ENCODE data around the gene TMPO.
"Not testable (repeated sequence)": the region's sequence is repeated elsewhere in the genome, so short reads cannot be mapped to it uniquely, and the experiment has no call there.

The TMPO gene

DNA sequence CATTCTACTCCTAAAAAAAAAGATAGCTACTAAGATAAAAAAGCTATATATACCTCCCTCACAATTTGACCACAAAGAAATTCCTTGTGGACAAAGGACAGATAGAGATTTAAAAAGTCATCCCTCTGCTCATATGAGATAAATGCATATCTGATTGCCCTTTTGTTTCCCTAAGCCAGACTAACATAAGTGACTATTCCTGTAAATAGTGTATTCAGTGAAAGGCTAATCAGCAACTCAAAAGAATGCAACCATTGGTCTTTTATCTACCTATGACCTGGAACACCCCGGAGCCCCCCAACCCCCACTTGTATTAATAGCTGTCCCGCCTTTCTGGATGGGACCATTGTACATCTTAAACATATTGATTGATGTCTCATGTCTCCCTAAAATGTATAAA is 6.3 kb upstream of the TMPO start:
- DNase-seq (ENCODE audit: low read depth, low spot score), result no peak

- not testable (repeated sequence) for DNase-seq (ENCODE audit: low read depth, low spot score)
These were observed 3.6 kb upstream of the TMPO start for GRCh38 chr12:98511806-98512205.

GRCh38 chr12:98513379-98514322 is 1.7 kb upstream of the TMPO start:
- no peak for DNase-seq (ENCODE audit: low read depth, low spot score)

GRCh38 chr12:98514982-98515286 is 456 bp upstream of the TMPO start:
- no peak for DNase-seq (ENCODE audit: low read depth, low spot score)

DNA sequence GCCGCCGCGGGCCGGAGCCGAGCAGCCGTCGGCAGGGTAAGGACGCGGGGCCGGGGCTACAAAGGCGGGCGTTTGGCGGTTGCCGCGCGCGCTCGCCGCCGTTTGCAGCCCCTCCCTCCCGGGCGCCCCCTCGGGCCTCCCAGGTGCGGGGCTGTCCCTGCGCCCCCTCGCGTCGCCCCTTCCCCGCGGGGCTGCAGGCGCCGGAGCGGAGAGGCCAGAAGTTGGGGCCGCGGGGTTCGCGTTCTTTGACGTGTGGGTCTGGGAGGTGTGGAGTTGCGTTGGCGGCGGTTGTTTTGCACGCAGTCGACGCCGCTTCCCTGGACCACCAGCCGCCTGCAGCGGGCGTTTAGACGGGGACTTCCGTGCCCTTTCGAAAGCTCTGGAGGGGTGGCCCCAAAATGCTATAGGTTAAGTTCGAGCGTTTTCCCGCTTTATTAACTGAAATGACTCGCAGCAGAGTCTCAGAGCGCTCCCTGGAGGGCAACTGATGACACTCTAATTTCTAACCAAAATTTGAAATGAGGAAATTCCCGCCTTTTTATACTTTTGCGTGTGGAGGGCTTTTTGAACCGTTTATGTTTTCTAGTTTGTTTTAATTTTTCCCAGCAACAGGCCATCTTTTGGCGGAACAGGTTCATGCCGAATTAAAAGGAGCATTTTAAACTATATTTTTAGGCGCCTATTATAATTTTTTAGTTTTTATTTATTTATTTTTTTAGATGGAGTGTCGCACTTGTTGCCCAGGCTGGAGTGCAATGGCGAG is 902 bp downstream of the TMPO start:
- peak; percentile 66 for DNase-seq (ENCODE audit: low read depth, low spot score)

- DNase-seq (ENCODE audit: low read depth, low spot score), result no peak
These were observed 4.0 kb downstream of the TMPO start for GRCh38 chr12:98519257-98519907.

GRCh38 chr12:98530068-98530467 is 14.7 kb downstream of the TMPO start:
- no peak for DNase-seq (ENCODE audit: low read depth, low spot score)

DNA sequence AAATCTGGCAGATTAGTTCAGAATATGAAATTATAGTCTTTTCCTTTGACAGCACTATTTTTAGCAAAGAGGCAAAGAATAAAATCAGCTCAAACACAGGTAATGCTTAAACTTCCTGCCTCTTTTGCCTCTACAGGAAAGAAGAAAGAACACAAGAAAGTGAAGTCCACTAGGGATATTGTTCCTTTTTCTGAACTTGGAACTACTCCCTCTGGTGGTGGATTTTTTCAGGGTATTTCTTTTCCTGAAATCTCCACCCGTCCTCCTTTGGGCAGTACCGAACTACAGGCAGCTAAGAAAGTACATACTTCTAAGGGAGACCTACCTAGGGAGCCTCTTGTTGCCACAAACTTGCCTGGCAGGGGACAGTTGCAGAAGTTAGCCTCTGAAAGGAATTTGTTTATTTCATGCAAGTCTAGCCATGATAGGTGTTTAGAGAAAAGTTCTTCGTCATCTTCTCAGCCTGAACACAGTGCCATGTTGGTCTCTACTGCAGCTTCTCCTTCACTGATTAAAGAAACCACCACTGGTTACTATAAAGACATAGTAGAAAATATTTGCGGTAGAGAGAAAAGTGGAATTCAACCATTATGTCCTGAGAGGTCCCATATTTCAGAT is 17.4 kb downstream of the TMPO start:
- no peak for DNase-seq (ENCODE audit: low read depth, low spot score)

- DNase-seq (ENCODE audit: low read depth, low spot score), result no peak
These were observed 18.4 kb downstream of the TMPO start for GRCh38 chr12:98533723-98534251.

GRCh38 chr12:98538031-98538430 is 22.6 kb downstream of the TMPO start:
- DNase-seq (ENCODE audit: low read depth, low spot score), result no peak

- DNase-seq (ENCODE audit: low read depth, low spot score), result no peak
These were observed 28.3 kb downstream of the TMPO start for GRCh38 chr12:98543701-98544100.

DNA sequence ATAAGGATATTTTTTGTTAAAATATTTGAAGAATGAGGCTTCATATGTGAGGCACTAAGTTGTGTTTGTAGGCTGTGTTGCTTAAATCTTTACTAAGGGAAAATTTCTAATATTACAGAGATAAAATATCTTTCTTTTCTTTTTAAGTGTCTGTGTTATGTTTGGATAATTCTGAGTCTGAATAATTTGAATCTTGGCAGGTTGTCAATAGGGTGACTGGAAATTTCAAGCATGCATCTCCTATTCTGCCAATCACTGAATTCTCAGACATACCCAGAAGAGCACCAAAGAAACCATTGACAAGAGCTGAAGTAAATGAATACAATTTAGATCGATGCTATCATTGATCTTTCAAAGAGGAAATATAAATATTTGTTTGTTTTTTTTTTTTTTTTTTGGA is 29.4 kb downstream of the TMPO start:
- no peak for DNase-seq (ENCODE audit: low read depth, low spot score)

- DNase-seq (ENCODE audit: low read depth, low spot score), result no peak
These were observed 34.2 kb downstream of the TMPO start for GRCh38 chr12:98549371-98550110.

DNA sequence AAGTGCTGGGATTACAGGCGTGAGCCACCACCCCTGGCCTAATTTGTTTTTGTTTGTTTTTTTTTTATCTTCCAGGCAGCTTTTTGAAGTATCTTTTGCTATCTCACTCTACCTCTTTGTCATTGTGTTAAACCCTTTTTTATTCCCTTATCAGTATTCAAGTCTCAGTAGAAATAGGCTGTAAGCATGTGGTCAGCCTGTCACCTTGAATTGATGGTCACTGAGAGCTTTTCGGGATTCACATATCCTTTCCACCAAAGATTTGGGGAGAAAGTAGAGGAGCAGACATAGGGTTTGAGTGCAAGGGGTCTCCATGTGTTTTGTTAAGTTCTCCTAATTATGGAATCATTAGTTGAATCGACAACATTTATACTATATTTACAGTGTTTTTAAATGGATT is 36.4 kb downstream of the TMPO start:
- DNase-seq (ENCODE audit: low read depth, low spot score), result no peak

- not testable (repeated sequence) for DNase-seq (ENCODE audit: low read depth, low spot score)
These were observed 42.7 kb downstream of the TMPO start for GRCh38 chr12:98558097-98558496.

- no peak for DNase-seq (ENCODE audit: low read depth, low spot score)
These were observed 44.3 kb downstream of the TMPO start for GRCh38 chr12:98559666-98560065.

DNA sequence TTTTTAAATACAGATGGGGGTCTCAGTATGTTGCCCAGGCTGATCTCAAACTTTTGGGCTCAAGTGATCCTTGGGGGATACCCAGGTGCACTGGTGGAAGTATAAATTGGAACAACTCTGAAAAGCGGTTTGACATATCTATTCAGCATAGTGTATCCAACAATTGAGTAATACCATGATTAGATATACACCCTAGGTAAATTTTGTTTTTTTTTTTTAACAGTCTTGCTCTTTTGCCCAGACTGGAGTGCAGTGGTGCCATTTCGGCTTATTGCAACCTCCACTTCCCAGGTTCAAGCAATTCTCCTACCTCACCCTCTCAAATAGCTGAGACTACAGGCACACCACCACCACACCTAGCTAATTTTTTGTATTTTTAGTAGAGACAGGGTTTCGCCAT is 46.5 kb downstream of the TMPO start:
- DNase-seq (ENCODE audit: low read depth, low spot score), result no peak

GRCh38 chr12:98572010-98572409 is 56.6 kb downstream of the TMPO start:
- DNase-seq (ENCODE audit: low read depth, low spot score), result no peak

GRCh38 chr12:98574110-98574509 is 58.7 kb downstream of the TMPO start:
- DNase-seq (ENCODE audit: low read depth, low spot score), result no peak

DNA sequence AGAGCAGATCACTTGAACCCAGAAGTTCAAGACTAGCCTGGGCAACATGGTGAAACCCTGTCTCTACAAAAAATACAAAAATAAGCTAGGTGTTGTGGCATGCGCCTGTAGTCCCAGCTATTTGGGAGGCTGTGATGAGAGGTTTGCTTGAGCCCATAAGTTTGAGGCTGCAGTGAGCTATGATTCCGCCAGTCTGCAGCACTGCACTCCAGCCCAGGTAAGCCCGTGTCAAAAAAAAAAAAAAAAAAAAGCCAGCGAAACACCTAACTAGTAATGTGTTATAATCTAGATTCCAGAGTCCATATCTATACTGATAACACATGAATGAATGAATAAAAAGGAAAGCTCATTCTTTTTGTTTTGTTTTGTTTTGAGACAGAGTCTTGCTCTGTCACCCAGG is 59.6 kb downstream of the TMPO start:
- DNase-seq (ENCODE audit: low read depth, low spot score), result no peak

DNA sequence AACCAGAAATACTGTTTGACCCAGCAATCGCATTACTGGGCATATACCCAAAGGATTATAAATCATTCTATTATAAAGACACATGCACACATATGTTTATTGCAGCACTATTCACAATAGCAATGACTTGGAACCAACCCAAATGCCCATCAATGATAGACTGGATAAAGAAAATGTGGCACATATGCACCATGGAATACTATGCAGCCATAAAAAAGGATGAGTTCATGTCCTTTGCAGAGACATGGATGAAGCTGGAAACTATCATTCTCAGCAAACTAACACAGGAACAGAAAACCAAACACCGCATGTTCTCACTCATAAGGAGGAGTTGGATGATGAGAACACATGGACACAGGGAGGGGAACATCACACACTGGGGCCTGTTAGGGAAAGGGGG is 61.4 kb downstream of the TMPO start:
- not testable (repeated sequence) for DNase-seq (ENCODE audit: low read depth, low spot score)
